HG03095 (cell line): Measurements from ENCODE around the gene TOR3A.

ENCODE experiments used
- ATAC-seq: cut with Tn5 transposase; IDR thresholded peaks from one replicate; pipeline ENCODE4 v1.9.1; 2021; ENCODE audit warnings: moderate library complexity; ENCODE audit not compliant: unreplicated experiment

Gene TOR3A

DNA sequence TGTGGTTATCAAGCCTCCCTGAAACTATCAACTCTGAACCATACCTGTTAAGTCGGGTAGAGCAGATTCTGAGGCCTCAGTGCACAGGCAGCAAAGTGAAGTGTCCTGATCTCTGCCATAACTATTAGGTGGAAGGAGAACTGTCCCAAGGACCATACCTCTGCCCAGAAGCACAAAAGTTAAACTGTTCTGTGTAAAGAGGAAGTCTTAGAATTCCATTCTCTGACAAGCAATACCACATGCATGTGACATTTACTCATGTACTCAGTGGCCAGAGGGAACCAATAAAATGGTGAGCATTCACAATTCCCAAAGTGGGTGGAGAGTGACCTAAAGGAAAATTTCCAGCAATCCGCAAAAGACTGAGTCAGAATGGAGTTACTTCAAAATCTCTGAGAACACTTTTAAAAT, 61.0 kb downstream of the TOR3A start:
- ATAC-seq = no peak

DNA sequence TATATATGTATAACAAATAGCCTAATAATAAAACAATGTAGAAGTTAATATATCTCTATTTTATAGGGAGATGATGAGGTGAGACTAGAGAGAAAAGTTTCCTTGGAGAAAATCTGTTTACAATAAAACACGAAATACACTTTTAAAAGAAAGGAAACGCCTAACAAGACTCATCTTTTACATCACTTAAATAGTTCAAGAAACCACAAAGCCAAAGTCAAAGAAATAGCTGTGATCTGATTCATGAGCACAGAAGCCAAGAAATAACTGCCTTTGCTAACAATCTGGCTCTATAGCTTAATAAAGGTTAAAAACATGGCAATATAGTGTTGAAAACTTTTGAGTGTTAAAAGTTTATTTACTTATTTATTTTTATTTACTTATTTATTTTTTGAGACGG, 61.5 kb downstream of the TOR3A start:
- no peak for ATAC-seq

DNA sequence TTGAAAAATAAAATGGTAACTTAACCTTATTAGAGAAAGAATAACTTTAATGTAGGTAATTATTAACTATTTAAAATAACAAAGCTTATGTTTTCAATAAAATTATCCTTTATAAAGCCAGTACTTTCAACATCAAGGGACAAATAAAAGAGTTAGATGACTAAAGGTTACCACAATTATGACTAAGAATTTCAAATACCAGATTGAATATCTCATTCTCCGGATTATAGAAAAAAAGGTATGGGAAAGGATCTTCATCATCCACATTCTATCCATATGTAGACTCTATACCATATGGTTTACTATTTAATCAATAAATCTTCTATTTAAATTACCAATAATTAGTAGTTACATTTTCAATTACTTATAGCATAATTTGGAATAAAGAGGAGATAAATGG, 62.8 kb downstream of the TOR3A start:
- no peak for ATAC-seq

DNA sequence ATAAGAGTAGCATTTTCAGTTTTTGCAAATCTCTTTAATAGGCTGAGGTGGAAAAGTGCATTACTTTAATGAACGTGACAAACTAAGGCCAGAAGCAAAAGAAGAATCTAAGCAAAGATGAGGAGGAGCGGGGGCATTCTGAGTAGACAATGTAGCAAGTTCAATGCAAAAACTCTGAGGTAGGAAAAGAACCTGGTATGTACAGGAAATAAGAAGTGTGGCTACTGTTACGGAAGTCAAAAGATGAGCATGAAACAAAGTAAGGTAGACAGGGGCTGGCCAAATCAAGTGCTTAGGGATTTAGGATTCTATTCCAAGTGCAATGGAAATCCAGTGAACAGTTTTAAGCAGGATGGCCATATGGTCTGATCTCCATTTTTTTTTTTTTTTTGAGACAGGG, 63.7 kb downstream of the TOR3A start:
- ATAC-seq = no peak
